HCT116 (cell line): Measurements from ENCODE around the gene DAPK1.

Experiments
- POLR2A ChIP-seq: IDR thresholded peaks from 2 replicates; pipeline ENCODE4 v1.7.0; 2011; ENCODE audit warnings: borderline replicate concordance; ENCODE audit not compliant: insufficient read depth, insufficient read length; ENCODE audit errors: extremely low read depth
- TF ChIP-seq, protein P1 (sequence below), 3 experiments: fragments of 200-600 bp in 1 of 3; sonication (generic) in 1 of 3; IDR thresholded peaks in 2 of 3; conservative IDR thresholded peaks in 1 of 3; 2 replicates each; pipeline ENCODE4 v1.5.1; 2012 to 2017; ENCODE audit warnings: low read depth in 2 of 3, low read length in 2 of 3, antibody characterized with exemption in 1 of 3, borderline replicate concordance in 1 of 3, control low read depth in 1 of 3, mild to moderate bottlenecking in 1 of 3, mixed read lengths in 1 of 3, mixed run types in 1 of 3, moderate library complexity in 1 of 3; ENCODE audit not compliant: insufficient read depth in 1 of 3

DNA sequence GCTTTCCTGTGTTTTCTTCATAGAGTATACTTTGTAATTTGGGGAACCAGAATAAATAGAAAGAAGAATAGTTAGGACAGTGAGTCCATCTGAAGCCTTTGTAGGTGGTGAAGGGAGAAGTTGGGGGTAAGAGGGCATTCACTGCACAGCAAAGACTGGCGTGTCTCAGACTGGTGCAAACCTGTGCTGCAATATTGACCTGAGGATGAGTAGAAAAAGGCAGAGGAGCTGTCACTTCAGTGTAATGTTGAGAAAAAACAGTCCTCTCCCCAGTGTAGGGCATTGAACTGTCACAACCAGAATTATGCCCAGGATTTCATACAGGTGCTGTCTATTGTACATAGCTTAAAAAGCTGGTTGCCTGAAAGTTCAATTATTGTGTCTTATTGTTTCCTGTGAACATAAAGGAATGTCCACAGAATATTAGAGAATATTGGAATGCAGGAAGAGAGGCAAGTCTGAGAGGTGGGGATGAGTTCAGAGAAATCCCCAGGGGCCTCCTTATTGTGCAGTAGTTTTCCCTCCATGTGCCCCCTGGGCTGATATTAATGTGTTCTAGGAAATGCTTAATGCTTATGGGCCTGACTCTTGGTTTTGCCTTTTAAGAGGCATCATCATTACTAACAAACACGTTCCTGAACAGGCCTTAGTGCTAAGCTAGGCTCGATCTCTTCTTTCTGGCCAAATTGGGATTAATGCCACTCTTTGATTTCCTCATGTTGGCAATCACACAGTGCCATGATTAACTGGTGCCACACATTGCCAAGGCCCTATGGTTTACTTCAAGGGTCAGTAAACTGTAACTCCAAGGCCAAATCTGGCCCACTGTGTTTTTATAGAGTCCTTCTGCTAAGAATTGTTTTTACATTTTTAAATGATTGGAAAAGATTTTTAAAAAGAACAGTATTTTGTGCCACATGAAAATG lies 34.0 kb downstream of the DAPK1 start:
- no peak for TF ChIP-seq POLR2A
- TF ChIP-seq, protein P1, sequence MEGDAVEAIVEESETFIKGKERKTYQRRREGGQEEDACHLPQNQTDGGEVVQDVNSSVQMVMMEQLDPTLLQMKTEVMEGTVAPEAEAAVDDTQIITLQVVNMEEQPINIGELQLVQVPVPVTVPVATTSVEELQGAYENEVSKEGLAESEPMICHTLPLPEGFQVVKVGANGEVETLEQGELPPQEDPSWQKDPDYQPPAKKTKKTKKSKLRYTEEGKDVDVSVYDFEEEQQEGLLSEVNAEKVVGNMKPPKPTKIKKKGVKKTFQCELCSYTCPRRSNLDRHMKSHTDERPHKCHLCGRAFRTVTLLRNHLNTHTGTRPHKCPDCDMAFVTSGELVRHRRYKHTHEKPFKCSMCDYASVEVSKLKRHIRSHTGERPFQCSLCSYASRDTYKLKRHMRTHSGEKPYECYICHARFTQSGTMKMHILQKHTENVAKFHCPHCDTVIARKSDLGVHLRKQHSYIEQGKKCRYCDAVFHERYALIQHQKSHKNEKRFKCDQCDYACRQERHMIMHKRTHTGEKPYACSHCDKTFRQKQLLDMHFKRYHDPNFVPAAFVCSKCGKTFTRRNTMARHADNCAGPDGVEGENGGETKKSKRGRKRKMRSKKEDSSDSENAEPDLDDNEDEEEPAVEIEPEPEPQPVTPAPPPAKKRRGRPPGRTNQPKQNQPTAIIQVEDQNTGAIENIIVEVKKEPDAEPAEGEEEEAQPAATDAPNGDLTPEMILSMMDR (IDR thresholded peaks at IDR 0.05 in 2 of 3, conservative IDR thresholded peaks at IDR 0.05 in 1 of 3; ENCODE audit: borderline replicate concordance in 1 of 3, insufficient read depth in 1 of 3, low read depth in 2 of 3, low read length in 2 of 3), result no peak
